ENCODE results near the gene FCSK.
"Not testable (repeated sequence)": the region's sequence is repeated elsewhere in the genome, so short reads cannot be mapped to it uniquely, and the experiment has no call there.

FCSK gene

DNA sequence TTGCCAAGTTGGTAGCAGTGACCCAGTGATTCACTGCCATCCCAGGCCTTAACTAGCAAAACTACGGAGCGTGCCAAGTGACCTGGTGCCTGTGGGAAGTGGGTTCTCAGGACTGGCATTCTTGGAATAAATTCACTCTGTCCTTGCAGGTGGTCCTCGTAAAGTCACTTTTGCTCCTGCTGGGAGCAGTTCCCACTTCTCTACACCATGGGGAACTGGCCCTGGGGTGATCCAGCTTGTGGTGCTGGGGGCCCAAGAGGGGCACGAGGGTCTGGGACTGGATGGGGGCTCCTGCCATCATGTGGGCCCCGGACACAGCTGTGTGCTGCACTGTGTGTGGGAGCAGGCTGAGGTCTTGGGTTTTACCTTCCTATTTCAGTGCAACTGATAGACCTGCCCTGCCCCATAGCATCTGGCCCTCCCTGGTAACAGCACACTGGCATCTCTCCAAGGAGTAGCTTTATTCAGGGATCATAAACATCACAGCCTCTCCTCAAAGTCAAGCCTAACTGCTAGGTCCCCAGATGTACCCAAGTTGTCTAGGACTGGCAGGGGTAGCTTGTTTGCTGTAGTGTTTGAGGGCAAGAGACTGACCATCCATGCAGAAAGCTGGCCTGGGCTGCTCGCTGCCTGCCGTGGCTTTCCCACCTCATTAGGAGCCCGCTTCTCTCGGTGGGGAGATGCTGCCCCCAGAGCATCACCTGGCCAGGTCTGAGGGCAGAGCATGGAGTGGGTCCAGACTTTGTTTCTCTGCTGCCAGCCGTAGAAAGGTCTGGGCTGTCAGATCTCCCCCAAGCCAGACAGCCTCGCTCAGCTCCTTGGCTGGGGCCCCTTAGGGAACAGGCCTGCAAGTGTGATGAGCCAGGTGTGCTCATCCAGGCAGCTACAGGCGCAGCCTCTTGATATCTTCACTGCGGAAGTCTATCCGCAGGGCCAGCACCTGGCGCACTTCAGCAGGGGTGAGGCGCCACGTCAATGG, 26.0 kb downstream of the FCSK start:
- FAIRE-seq: no peak

DNA sequence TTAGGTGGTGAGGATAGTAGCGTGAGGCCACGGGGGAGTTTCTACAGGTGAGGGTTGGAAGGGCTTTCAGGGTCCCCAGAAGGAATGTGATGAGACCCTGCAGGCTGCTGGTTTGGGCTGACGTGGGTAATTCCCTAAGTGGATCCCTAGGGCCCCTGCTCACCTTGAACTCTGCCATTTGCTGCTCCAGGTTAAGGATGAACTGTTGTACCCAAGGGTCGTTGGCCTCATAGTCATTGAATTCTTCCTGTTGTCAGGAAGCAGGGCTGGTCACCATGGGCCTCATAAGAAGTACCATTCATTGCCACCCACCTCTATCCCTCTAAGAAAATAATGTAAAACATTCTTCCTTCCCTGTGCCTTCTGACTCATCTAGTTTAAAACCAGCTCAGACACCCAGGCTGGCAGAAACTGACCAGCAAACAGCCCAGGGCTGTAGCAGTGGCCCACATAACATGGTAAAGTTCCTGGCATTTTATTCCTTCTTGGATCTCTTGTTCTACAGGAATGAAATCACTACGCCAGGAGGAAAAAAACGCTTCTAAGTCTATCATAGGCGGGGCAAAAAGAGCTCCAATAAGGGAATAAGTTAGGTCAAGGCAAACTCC, 27.6 kb downstream of the FCSK start:
- FAIRE-seq: no peak

DNA sequence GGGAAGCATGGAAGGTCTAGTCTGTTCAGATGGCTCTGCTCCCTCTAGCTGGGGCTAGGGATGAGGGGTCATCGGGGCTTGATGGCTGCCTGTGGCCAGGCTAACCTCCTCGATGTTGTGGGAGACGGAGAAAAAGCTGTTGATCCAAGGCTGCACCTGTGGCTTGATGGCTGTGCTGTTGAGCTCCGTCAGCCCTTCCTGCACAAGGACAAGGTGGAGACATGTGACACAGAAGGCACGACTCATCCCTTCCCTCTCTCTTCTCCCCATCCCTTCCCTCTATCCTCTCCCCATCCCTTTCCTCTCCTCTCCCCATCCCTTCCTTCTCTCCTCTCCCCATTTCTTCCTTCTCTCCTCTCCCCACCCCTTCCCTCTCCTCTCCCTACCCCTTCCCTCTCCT, 28.2 kb downstream of the FCSK start:
- no peak for FAIRE-seq

DNA sequence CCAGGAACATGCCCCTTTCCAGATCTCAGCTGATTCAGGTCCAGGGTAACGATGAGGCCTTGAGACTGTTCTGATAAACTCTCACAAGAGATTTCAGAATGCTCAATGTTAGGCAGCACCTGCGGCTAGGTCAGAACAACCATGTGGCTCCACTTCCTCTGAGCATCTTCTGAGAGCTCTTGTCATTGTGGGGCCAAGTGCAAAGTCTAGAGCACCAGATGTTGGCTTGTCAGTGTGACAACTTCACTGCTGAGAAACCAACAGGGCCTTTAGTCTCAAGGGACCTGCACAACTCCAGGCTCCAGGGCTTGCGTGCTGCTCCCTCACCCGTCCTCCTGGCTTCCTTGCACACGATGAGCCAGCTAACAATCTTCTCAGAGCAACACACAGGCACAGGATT, 29.0 kb downstream of the FCSK start:
- no peak for FAIRE-seq

DNA sequence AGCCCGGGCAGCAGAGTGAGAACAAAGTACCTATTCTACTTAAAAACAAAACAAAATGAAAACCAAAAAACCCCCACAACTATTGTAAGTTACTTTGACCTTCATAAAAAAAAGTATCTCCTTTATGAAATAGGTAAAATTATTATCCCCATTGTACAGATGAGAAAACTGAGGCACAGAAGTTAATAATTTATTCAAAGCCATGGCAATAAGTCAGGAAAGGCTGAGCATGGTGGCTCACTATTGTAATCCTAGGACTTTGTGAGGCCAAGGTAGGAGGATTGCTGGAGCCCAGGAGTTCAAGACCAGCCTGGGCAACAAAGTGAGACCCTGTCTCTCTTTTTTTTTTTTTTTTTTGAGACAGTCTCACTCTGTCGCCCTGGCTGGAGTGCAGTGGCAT, 30.5 kb downstream of the FCSK start:
- no peak for FAIRE-seq

DNA sequence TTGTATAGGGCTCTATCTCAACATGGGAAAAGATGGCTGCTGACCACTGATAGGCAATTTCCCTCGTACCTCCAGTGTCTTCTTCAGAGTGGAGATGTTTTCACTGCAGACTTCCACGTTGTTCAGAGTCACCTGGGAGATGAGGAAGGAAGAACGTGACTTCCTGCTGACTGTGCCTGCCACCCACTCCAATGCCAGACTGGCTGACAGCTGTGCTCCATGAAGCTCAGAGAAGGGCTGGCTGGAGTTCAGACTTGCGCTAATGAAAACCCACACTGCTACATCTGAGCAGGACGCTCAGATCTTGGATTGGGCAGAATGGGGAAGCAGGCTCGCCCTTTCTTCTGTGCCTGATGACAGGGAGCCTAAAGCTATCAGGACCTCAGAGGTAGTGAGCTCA, 35.9 kb downstream of the FCSK start:
- no peak for FAIRE-seq

DNA sequence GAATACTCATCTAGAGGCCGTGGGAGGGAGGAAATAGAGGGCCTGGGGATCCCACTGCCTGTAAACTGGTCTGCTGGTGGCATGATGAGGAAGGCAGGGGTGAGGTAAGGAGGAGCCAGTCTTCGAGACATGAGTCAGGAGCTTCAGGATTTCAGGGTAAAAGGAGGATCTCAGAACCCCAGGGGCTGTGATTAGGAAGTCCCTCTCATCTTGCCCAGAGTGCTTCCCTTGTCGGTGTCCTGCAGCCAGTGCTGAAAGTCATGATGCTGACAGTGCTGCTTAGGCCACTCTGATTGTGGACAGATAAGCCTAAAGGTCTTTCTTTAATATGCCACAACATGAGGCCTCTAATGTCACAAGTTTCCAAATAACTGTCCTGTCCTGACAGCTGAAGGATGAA, 39.4 kb downstream of the FCSK start:
- FAIRE-seq: no peak

DNA sequence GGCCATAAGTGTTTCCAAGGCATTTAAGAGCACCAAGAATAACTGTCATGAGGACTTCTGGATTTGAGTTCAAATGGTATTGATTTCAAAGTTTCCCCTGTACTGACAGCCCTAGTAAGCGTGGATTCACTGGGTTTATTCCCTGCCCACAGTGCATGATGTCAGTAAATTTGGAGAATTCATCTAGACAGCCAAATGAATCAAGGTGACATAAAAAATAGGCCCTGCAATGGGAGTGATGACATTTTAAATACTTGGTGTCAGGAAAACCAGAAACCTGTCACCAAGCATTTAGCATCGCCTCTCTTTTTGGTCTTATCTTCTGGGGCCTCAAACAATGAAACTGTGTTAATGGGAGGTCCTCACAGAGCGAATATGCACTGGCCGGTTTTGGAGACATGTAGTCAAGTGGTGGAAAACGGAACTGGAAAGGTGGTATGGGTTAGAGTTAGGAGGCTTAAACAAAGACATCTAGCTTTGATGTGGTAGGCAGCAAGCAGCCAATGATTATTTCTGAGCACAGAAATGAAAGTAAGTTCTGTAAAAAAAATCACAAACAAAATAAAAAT, 39.9 kb downstream of the FCSK start:
- no peak for FAIRE-seq

DNA sequence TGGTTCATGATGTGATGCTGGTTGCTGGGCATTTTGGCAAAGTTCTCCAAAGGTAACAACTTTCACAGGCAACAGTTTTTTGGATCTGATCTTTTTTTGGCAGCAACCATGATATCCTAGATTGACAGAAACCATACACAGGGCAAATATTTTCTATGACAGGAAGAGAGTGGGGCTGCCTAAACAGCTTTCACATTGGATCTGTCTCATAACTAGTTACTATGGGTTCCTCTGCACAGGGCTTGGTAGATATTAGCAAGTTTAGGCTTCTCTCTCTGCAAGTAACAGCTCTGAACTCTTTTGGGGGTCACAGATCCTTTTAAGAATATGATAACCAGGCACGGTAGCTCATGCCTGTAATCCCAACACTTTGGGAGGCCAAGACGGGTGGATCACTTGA, 40.4 kb downstream of the FCSK start:
- FAIRE-seq: no peak

DNA sequence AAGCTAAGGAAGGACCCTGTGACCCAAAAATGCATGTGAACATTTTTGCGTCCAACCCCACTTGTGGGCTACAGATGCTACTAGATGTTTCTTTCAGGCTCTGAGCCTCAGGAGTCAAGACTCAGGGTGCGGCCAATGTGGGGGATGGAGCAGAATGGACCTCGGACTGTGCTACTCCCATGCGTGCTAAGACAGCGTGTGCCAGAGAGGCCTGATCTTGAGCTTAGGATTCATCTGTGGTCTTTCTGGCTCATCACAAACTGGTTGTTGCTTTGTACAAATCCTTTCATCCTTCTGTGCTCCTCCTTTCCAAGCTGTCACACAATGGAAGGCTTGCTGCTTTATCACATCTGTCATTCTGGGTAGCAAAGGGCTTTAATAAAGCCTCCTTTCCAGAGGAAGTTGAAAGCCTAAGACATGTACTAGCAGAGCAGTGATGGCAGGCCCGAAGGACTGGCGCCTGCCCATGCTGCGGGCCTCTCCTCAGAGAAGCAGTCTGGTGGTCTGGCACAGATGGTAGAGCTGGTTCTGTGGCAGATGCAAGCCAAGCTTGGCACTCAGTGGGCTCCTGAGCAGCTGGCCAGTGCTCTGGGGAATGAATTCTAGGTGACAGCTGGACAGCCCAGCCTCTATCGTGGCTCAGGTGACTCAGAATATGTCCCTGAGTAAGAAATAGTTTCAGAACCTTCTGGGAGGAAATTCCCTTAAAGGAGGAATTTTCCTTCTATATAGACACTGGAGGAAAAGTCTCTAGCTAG, 41.2 kb downstream of the FCSK start:
- no peak for FAIRE-seq

DNA sequence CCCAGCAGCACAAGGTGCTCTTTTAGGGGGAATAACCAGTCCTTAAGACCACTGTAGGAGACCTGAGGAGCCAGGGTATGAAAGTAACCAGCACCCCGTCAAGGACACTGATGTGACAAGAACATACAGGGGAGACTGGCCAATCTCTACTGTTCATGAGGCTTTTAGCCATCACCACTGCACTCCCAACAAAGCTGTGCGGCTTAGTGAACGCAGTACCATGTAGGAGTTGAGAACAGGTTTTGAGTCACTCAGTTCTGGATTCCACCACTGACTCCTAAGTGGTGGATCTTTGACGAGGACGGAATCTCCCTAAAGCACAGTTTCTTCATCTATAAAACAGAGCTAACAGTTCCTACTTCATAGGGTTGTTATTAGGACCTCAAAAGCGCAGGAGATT, 42.1 kb downstream of the FCSK start:
- no peak for FAIRE-seq

DNA sequence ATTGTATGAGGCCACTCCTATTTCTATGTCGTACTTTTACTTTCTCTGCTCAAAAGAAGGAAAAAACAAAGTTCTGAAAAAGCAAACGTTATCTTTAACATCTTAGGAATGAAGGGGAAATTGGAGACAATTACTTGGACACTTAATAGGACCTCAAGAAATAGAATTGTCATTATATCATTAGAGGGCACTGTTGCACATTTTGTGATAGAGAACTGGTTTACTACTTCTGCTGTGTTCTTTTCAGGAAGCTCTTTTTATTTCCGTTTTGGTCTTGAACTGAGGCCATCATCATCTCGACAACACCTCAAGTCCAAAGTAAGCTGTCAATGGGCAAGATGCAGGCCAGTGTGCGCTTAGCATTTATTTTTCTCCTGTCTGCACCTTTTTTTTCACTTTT, 54.4 kb downstream of the FCSK start:
- no peak for FAIRE-seq

DNA sequence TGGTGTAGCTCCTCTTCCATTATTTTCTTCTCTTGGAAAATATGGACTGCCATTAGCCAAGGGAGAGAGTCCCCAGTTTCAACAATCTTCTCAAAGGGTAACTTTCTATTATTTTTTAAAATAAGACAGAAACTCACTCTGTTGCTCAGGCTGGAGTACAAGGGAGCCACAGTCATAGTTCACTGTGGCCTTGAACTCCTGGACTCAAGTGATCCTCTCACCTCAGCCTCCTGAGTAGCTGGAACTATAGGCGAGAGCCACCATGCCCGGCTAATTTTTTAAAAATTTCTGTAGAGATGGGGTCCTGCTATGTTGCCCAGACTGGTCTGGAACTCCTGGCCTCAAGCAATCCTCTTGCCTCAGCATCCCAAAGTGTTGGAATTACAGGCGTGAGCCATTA, 55.8 kb downstream of the FCSK start:
- FAIRE-seq: no peak

DNA sequence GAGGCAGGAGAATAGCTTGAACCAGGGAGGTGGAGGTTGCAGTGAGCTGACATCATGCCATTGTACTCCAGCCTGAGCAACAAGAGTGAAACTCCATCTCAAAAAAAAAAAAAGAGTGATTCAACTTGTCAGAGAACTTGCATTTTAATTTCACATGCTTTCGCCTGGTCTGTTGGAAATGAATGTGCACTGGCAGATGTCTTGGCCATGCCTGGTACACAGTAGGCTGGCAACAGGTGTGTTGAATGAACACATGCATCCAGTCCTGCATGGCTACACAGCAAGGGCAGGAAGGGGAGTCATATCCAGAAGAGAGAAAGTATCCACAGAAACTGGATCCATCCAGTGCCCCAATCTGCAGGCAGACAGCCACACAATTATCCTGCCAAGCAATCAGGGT, 57.4 kb downstream of the FCSK start:
- no peak for FAIRE-seq

DNA sequence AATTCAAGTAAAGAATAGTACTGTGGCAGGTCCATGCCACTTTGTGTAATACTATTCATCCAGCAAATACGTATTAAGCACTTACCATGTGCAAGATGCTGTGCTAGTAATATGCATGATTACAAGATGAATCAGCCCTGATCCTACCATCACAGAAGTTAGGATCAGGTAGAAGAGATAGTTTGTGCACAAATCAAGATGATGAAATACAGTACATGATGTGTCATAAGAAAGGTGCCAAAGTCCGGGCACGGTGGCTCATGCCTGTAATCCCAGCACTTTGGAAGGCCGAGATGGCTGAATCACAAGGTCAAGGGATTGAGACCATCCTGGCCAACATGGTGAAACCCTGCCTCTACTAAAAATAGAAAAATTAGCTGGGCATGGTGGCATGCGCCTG, 58.1 kb downstream of the FCSK start:
- no peak for FAIRE-seq

DNA sequence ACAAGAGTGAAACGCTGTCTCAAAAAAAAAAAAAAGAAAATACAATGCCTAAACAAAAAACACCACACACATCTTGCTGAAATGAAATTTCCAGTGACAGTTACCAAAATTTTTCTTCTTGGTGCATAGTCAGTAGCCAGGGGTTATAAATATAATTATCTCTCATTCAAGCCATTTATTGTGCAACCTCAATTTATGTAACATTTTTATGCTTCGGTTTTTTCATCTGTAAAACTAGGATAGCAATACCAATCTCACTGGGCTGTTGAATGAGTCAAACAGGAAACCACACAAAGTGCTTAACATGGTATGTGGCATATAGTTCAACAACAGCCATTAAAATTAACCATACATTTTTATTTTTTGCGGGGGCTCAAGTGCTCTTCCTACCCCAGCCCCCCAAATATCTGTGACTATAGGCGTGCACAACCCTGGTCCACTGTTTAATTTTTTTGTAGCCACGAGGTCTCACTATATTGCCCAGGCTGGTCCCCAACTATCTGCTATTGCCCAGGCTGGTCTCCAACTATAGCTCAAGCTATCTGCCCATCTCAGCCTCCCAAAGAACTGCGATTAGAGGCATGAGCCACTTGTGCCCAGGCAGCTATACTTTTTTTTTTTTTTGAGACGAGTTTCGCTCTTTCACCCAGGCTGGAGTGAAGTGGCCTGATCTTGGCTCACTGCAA, 66.4 kb downstream of the FCSK start:
- no peak for FAIRE-seq

DNA sequence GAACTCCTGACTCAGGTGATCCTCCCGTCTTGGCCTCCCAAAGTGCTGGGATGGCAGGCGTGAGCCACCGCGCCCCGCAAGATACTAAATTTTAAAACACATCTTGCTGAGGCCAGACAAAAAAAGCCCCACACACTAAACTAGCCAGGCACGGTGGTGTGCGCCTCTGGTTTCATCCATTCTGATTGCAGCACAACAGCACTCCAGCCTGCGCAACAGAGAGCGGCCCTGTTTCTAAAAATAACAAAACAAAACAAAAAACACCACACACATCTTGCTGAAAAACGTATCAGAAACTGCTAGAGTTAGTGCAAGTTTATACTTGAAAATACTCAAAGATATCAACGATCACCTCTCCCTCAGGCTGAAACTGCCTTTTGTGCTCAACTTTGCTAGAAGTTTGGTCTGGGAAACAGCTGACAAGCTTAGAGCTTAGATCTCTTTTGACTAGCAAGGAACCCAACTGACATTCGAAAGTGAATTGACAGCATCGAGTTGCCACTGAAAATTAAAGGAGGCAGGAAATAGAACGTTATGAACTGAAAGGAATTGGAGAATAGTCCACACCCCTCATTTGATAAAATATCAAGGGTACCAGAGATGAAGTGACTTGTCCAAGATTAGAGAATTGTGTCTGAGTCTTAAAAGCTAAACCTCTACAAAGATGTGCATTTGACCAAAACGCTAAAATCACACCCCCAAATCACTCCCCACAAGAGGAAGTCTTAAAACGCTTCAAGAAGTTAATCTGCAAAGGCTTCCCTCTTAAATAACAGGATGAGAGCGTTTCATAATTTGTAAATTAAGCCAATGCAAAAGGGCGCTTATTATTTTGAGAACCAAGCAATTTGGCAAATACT, 68.1 kb downstream of the FCSK start:
- no peak for FAIRE-seq

DNA sequence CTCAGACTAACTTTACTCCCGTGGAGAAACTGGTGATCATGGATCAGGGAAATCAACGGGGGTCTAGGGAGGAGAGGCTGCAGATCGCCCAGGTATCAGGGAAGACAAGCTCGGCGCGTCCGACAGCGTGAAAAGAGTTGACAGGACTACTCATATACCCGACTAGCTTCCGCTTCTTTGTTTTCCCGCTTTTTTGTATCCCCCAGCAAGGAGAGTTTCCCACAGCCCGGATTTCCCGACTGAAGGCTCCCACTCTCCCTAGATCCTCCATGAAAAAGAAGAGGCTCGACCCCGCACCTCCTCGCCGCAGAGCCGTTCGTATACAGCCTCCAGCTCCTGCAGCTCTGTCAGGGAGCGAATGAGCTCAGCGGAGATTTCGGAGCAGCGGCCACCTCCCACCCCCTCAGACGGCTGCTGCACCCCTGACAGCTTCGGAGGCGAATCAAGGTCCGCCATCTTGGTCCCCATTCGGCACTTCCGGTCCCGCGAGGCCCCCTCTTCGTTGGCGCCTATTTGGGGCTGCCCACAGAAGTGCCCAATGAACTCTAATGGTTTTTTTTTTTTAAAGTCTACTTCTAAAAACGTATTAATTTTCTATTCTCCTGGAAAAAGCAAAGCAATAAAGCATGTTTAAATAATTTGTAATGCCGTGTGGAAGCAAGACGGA, 68.8 kb downstream of the FCSK start, which contains the start of gene COG4:
Gene COG4, minus strand, starts transcription at position 479 of the 667 bp plus-strand sequence. Its CDS starts 11 bp downstream, at position 468.
- FAIRE-seq: no peak

DNA sequence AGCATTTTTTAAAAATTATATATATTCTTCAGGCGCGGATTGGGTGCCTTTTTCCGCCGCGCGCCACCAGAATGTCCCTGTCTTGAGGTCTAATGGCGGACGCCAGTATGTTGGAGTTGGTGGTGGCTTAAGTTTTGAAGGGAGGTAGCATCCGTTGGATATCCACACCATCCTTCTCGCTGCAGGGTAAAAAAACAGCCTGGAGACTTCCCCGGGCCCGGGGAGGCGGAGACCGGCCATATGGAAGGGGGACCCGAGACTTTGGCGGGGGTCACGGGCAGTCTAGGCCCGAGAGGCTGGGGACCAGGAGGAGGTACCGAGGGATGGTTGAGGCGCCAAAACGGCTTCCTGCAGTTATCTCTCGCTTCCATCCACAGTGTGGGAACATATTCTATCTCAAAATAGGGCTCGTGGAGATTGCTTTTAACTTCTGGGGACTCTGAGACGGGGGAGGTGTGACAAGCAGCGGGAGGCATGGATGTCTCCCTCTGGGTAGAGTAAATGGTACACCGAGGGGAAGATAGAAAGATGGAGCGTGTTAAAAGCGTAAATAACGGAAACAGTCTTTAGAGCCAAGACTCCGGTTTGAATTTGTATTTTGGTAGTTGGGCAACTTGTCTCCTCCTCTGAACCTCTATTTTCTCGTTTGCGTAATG, 69.5 kb downstream of the FCSK start, which contains the start of gene SF3B3:
Gene SF3B3, plus strand, starts transcription at position 74 of the 656 bp plus-strand sequence. CDS start 2,841 bp downstream, outside the sequence.
- no peak for FAIRE-seq

DNA sequence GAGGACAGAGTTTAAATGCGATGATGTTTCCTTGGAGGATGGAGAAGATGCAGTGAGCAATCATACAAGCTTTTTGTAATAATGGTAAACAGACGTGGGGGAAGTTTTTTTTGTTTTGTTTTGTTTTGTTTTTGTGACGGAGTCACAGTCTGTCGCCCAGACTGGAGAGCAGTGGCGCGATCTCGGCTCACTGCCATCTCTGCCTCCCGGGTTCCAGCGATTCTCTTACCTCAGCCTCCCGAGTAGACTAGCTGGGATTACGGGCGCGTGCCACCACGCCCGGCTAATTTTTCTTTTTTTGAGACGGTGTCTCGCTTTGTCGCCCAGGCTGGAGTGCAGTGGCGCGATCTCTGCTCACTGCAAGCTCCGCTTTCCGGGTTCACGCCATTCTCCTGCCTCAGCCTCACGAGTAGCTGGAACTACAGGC, 70.0 kb downstream of the FCSK start:
- not testable (repeated sequence) for FAIRE-seq

All from colon (tissue), 2 donors.